Loucy (cell line): ENCODE measurements around the gene XRCC4.
"Not testable (repeated sequence)": the region's sequence is repeated elsewhere in the genome, so short reads cannot be mapped to it uniquely, and the experiment has no call there.

Source experiments
- H2AFZ ChIP-seq: fragments of 200-600 bp; sonication (generic); 2 replicates; pipeline ENCODE4 v1.6.0; 2016; ENCODE audit warnings: antibody characterized with exemption, mild to moderate bottlenecking, low read length, moderate library complexity
- H3F3A ChIP-seq: fragments of 200-600 bp; 2 replicates; pipeline ENCODE4 v1.6.0; 2016; ENCODE audit warnings: antibody characterized with exemption, low read depth, mild to moderate bottlenecking
- H3K27me3 ChIP-seq: fragments of 200-600 bp; sonication (generic); 2 replicates; pipeline ENCODE4 v1.6.1; 2014; ENCODE audit warnings: low read length, mild to moderate bottlenecking; ENCODE audit not compliant: insufficient read depth, poor library complexity, severe bottlenecking
- H3K36me3 ChIP-seq: fragments of 200-600 bp; sonication (generic); 2 replicates; pipeline ENCODE4 v1.6.1; 2016; ENCODE audit warnings: low read length; ENCODE audit not compliant: insufficient read depth
- H3K4me1 ChIP-seq: fragments of 200-600 bp; sonication (generic); 2 replicates; pipeline ENCODE4 v1.5.1; 2014; ENCODE audit warnings: low read length, mild to moderate bottlenecking; ENCODE audit not compliant: insufficient read depth, poor library complexity, severe bottlenecking
- H3K4me2 ChIP-seq: fragments of 200-600 bp; sonication (generic); 2 replicates; pipeline ENCODE4 v1.6.0; 2014; ENCODE audit warnings: antibody characterized with exemption, low read length, low read depth, mild to moderate bottlenecking; ENCODE audit not compliant: poor library complexity, severe bottlenecking
- H3K4me3 ChIP-seq: fragments of 200-600 bp; sonication (generic); 2 replicates; pipeline ENCODE4 v1.5.1; 2014; ENCODE audit warnings: low read length, mild to moderate bottlenecking, mixed read lengths; ENCODE audit not compliant: poor library complexity, severe bottlenecking
- H3K79me2 ChIP-seq: fragments of 200-600 bp; sonication (generic); 2 replicates; pipeline ENCODE4 v1.6.1; 2014; ENCODE audit warnings: low read length; ENCODE audit not compliant: insufficient read depth
- H3K9ac ChIP-seq: fragments of 200-600 bp; sonication (generic); 2 replicates; pipeline ENCODE4 v1.6.0; 2014; ENCODE audit warnings: mild to moderate bottlenecking, low read depth, low read length, moderate library complexity; ENCODE audit not compliant: poor library complexity, severe bottlenecking
- H3K9me2 ChIP-seq: fragments of 200-600 bp; sonication (generic); replicated peaks from 2 replicates; pipeline ENCODE4 v1.6.1; 2016; ENCODE audit warnings: low read depth, low read length, mixed read lengths
- H3K9me3 ChIP-seq: fragments of 200-600 bp; sonication (generic); 2 replicates; pipeline ENCODE4 v1.6.1; 2014; ENCODE audit warnings: mild to moderate bottlenecking, antibody characterized with exemption, low read length, low read depth; ENCODE audit not compliant: insufficient read depth
- H4K20me1 ChIP-seq: fragments of 200-600 bp; sonication (generic); 2 replicates; pipeline ENCODE4 v1.6.0; 2014; ENCODE audit warnings: antibody characterized with exemption, low read length, mild to moderate bottlenecking; ENCODE audit not compliant: insufficient read depth, poor library complexity, severe bottlenecking
- CTCF ChIP-seq: fragments of 200-600 bp; sonication (generic); conservative IDR thresholded peaks from 2 replicates; pipeline ENCODE4 v1.5.1; 2014; ENCODE audit warnings: mild to moderate bottlenecking, antibody characterized with exemption, low read length
- EZH2phosphoT487 ChIP-seq: fragments of 200-600 bp; IDR thresholded peaks from 2 replicates; pipeline ENCODE4 v1.6.1; 2018; ENCODE audit warnings: antibody characterized with exemption, mild to moderate bottlenecking, moderate library complexity, borderline replicate concordance

Gene XRCC4

GRCh38 chr5:83348281-83348780 is 271.0 kb downstream of the XRCC4 start:
- Histone ChIP-seq H3K36me3 (no peaks in the 10 kb centered on the region), H3K27me3 (no peaks in the 10 kb centered on the region), H3K9me2 (no peaks in the 10 kb centered on the region), H4K20me1 (no peaks in the 10 kb centered on the region), H3K4me3 (no peak overlapping the region), H3F3A (no peaks in the 10 kb centered on the region), H3K4me2 (no peak overlapping the region), H2AFZ (no peak overlapping the region), H3K9ac (no peak overlapping the region), H3K9me3 (peaks cover 29% of the 10 kb centered on the region), H3K4me1 (no peaks in the 10 kb centered on the region), H3K79me2 (no peaks in the 10 kb centered on the region)
- TF ChIP-seq EZH2phosphoT487, result no peak

GRCh38 chr5:83353231-83353630 is 275.9 kb downstream of the XRCC4 start:
- no peak overlapping the region for H3K4me3 ChIP-seq
- H3K9me3 ChIP-seq, result peaks cover 20% of the 10 kb centered on the region
- no peaks in the 10 kb centered on the region for H3K36me3 ChIP-seq
- H3K4me2 ChIP-seq, result no peak overlapping the region
- no peaks in the 10 kb centered on the region for H4K20me1 ChIP-seq
- no peaks in the 10 kb centered on the region for H3K4me1 ChIP-seq
- no peaks in the 10 kb centered on the region for H3K79me2 ChIP-seq
- H3K27me3 ChIP-seq, result no peaks in the 10 kb centered on the region
- no peaks in the 10 kb centered on the region for H3K9me2 ChIP-seq
- H2AFZ ChIP-seq, result no peak overlapping the region
- no peak for TF ChIP-seq EZH2phosphoT487
- no peak for TF ChIP-seq CTCF
- H3F3A ChIP-seq, result no peaks in the 10 kb centered on the region
- H3K9ac ChIP-seq, result no peak overlapping the region

- H3F3A ChIP-seq, result no peaks in the 10 kb centered on the region
- TF ChIP-seq EZH2phosphoT487 (no peak), CTCF (no peak)
- H3K9ac ChIP-seq, result no peak overlapping the region
- no peaks in the 10 kb centered on the region for H4K20me1 ChIP-seq
- no peak overlapping the region for H3K4me3 ChIP-seq
- H3K4me2 ChIP-seq, result no peak overlapping the region
- no peaks in the 10 kb centered on the region for H3K79me2 ChIP-seq
- H3K36me3 ChIP-seq, result no peaks in the 10 kb centered on the region
- H3K9me3 ChIP-seq, result peaks cover 14% of the 10 kb centered on the region
- H3K27me3 ChIP-seq, result no peaks in the 10 kb centered on the region
- H3K9me2 ChIP-seq, result no peaks in the 10 kb centered on the region
- H3K4me1 ChIP-seq, result no peaks in the 10 kb centered on the region
- no peak overlapping the region for H2AFZ ChIP-seq
Measured at GRCh38 chr5:83353774-83354173, 276.4 kb downstream of the XRCC4 start.

GRCh38 chr5:83354958-83355357 is 277.6 kb downstream of the XRCC4 start:
- H3K9me2 ChIP-seq, result no peaks in the 10 kb centered on the region
- H3K4me3 ChIP-seq, result no peak overlapping the region
- H3K4me1 ChIP-seq, result no peaks in the 10 kb centered on the region
- H3K27me3 ChIP-seq, result no peaks in the 10 kb centered on the region
- H3K79me2 ChIP-seq, result no peaks in the 10 kb centered on the region
- no peaks in the 10 kb centered on the region for H3F3A ChIP-seq
- no peak overlapping the region for H3K4me2 ChIP-seq
- H3K36me3 ChIP-seq, result no peaks in the 10 kb centered on the region
- no peaks in the 10 kb centered on the region for H4K20me1 ChIP-seq
- H3K9me3 ChIP-seq, result peaks cover 4% of the 10 kb centered on the region
- no peak overlapping the region for H3K9ac ChIP-seq
- TF ChIP-seq EZH2phosphoT487 (no peak), CTCF (no peak)
- no peak overlapping the region for H2AFZ ChIP-seq

GRCh38 chr5:83355482-83356014 is 278.2 kb downstream of the XRCC4 start:
- not testable (repeated sequence) for H3K27me3 ChIP-seq, H3K9ac ChIP-seq, H2AFZ ChIP-seq, H3F3A ChIP-seq, H3K4me1 ChIP-seq, H3K36me3 ChIP-seq, H3K9me3 ChIP-seq, H3K79me2 ChIP-seq, H3K9me2 ChIP-seq, H3K4me2 ChIP-seq, H3K4me3 ChIP-seq, H4K20me1 ChIP-seq
